K562 (cell line): ENCODE data around the gene MAD1L1. TPM values are rescaled to one million over a fixed set of nuclear protein-coding genes. Genes with fewer than 3 reads are reported as not detected.

Experiments used
- ATAC-seq: fragments of 200-7000 bp; cut with Tn5 transposase; 3 replicates; pipeline ENCODE4 v1.9.1; 2020; ENCODE audit warnings: moderate library complexity
- BruUV-seq: library from RNA; stranded (reverse); fragments of 400-500 nt; replicated peaks from 2 replicates; lab custom pipeline; 2021; lab: Mats Ljungman, UMichigan
- CTCF ChIA-PET: fragments of 300-600 bp; formaldehyde crosslinking; extraction: SDS; loops from one replicate; lab custom pipeline; 2021; ENCODE audit warnings: low intra/inter-chr PET ratio; lab: Yijun Ruan, JAX
- POLR2A ChIA-PET: fragments of 300-600, 350-650 bp; sonication (Branson Sonifier 250); formaldehyde crosslinking; extraction: SDS; loops from one replicate; lab custom pipeline; 2021; ENCODE audit warnings: antibody characterized with exemption, inconsistent platforms; lab: Yijun Ruan, JAX
- DNase-seq, 4 experiments: peaks; one replicate each; pipeline versions ENCODE4 v3.0.0 to v3.0.0-alpha.2; 2011 to 2018; ENCODE audit warnings: low spot score in 3 of 4, mixed read lengths in 3 of 4; ENCODE audit errors: extremely low read depth in 1 of 4
- FAIRE-seq: peaks from 2 replicates; lab custom pipeline; 2011; peaks lifted over from hg19 to GRCh38; lab: Jason Lieb, UNC
- H2AFZ ChIP-seq: 2 replicates; pipeline ENCODE4 v1.6.0; 2011; ENCODE audit warnings: low read depth, low read length, control low read depth, inconsistent platforms
- H3K27ac ChIP-seq: fragments of 200-600 bp; 3 replicates; pipeline ENCODE4 v1.8.0; 2011; ENCODE audit warnings: low read depth, mild to moderate bottlenecking, control low read depth, inconsistent platforms, low read length, moderate library complexity, mixed read lengths; ENCODE audit errors: extremely low read depth
- H3K27me3 ChIP-seq, 2 experiments: fragments of 300-600 bp in 1 of 2; 2 replicates in 1 of 2; 3 replicates in 1 of 2; pipeline versions ENCODE4 v1.6.0 to v1.8.0; 2011; ENCODE audit warnings: inconsistent platforms in 2 of 2, low read length in 2 of 2, mild to moderate bottlenecking in 1 of 2, mixed read lengths in 1 of 2, moderate library complexity in 1 of 2; ENCODE audit not compliant: control insufficient read depth in 2 of 2, insufficient read depth in 2 of 2
- H3K36me3 ChIP-seq: fragments of 300-600 bp; 3 replicates; pipeline ENCODE4 v1.8.0; 2011; ENCODE audit warnings: mild to moderate bottlenecking, low read length, inconsistent platforms; ENCODE audit not compliant: control insufficient read depth, insufficient read depth
- H3K4me1 ChIP-seq, 2 experiments: fragments of 200-600 bp in 1 of 2; replicated peaks in 1 of 2; 2 replicates in 1 of 2; 3 replicates in 1 of 2; pipeline versions ENCODE4 v1.5.1 to v1.8.0; 2011; ENCODE audit warnings: inconsistent platforms in 2 of 2, low read length in 2 of 2, mild to moderate bottlenecking in 1 of 2, mixed read lengths in 1 of 2, moderate library complexity in 1 of 2; ENCODE audit not compliant: control insufficient read depth in 2 of 2, insufficient read depth in 2 of 2
- H3K4me2 ChIP-seq: 2 replicates; pipeline ENCODE4 v1.6.1; 2011; ENCODE audit warnings: low read length, control low read depth, inconsistent platforms, mixed read lengths; ENCODE audit not compliant: insufficient read depth
- H3K4me3 ChIP-seq: fragments of 200-600 bp; sonication (generic), shearing (Covaris generic); 2 replicates; pipeline ENCODE4 v1.5.1; 2016; ENCODE audit warnings: control low read depth, inconsistent platforms
- H3K79me2 ChIP-seq: fragments of 200-600 bp; 3 replicates; pipeline ENCODE4 v1.8.0; 2011; ENCODE audit warnings: low read length, inconsistent platforms; ENCODE audit not compliant: control insufficient read depth, insufficient read depth
- H3K9ac ChIP-seq, 2 experiments: 2 replicates each; pipeline versions ENCODE4 v1.6.0 to v1.6.1; 2011; ENCODE audit warnings: low read depth in 2 of 2, low read length in 2 of 2, control low read depth in 1 of 2, inconsistent platforms in 1 of 2, mild to moderate bottlenecking in 1 of 2, mixed read lengths in 1 of 2; ENCODE audit not compliant: insufficient read depth in 1 of 2
- H3K9me1 ChIP-seq: one replicate; pipeline ENCODE4 v1.6.0; 2011; ENCODE audit warnings: inconsistent platforms, mild to moderate bottlenecking, low read length, moderate library complexity; ENCODE audit not compliant: control insufficient read depth, insufficient read depth
- H3K9me3 ChIP-seq: replicated peaks from 2 replicates; pipeline ENCODE4 v1.5.1; 2011; ENCODE audit warnings: low read depth, low read length, inconsistent platforms; ENCODE audit not compliant: control insufficient read depth, insufficient read depth
- H4K20me1 ChIP-seq: replicated peaks from 2 replicates; pipeline ENCODE4 v1.6.1; 2011; ENCODE audit warnings: low read length, inconsistent platforms, mixed read lengths; ENCODE audit not compliant: control insufficient read depth, insufficient read depth
- ARID1B ChIP-seq: fragments of 450-650 bp; IDR thresholded peaks from 2 replicates; pipeline ENCODE4 v1.6.1; 2016; ENCODE audit warnings: antibody characterized with exemption, mild to moderate bottlenecking, inconsistent platforms
- BRCA1 ChIP-seq, 2 experiments: fragments of 450-650 bp in 1 of 2; sonication (generic) in 1 of 2; formaldehyde crosslinking in 1 of 2; IDR thresholded peaks; 2 replicates each; pipeline versions ENCODE4 v1.5.0 to v1.6.1; 2017 to 2020; ENCODE audit warnings: mild to moderate bottlenecking in 1 of 2, missing genetic modification reagents in 1 of 2
- NCOR1 ChIP-seq: fragments of 450-650 bp; IDR thresholded peaks from 2 replicates; pipeline ENCODE4 v1.6.1; 2016; ENCODE audit warnings: mild to moderate bottlenecking, moderate library complexity
- PKNOX1 ChIP-seq: fragments of 450-650 bp; IDR thresholded peaks from 2 replicates; pipeline ENCODE4 v1.6.1; 2016
- TEAD4 ChIP-seq, 2 experiments: sonication (generic) in 1 of 2; formaldehyde crosslinking in 1 of 2; IDR thresholded peaks; 2 replicates each; pipeline versions ENCODE4 v1.6.1 to v1.8.0; 2012 to 2022; ENCODE audit warnings: borderline replicate concordance in 1 of 2, inconsistent platforms in 1 of 2, low read length in 1 of 2, mild to moderate bottlenecking in 1 of 2, missing genetic modification reagents in 1 of 2
- ZNF766 ChIP-seq: fragments of 200-800 bp; sonication (Bioruptor generic); conservative IDR thresholded peaks from 2 replicates; pipeline ENCODE4 v1.6.1; 2016; ENCODE audit warnings: missing genetic modification characterization, missing compliant biosample characterization
- WGBS: fragments of 100-300 bp; shearing (Covaris generic); methylation state at CpG from one replicate; pipeline ENCODE4 v1.1.6; 2016; ENCODE audit warnings: low coverage, mixed read lengths; ENCODE audit not compliant: insufficient coverage; ENCODE audit errors: missing lambda C conversion rate; 5-methylcytosine and 5-hydroxymethylcytosine counted together
- in situ Hi-C: fragments of 300-500 bp; cut with MboI; formaldehyde crosslinking; loops from 4 replicates; pipeline ENCODE4 v1.15.0; 2018; ENCODE audit warnings: inconsistent platforms, mixed read lengths
- intact Hi-C: fragments of 100-400 bp; cut with micrococcal nuclease; formaldehyde crosslinking; loops from 2 replicates; pipeline ENCODE4 v1.14.2; 2022
- polyA plus RNA-seq, 8 experiments: library from polyadenylated mRNA; depleted of rRNA in 4 of 8; stranded (reverse) in 5 of 8; unstranded in 3 of 8; fragments of >200 nt; fragmentation: Nextera tagmentation in 2 of 8; fragmentation: Illumina TruSeq in 1 of 8; extraction: Ambion mirVana in 2 of 8; extraction: Trizol in 1 of 8; gene quantifications; 2 replicates each; pipeline versions ENCODE4 v1.2.1 to v1.2.3, GENCODE V29; 2011 to 2014; ENCODE audit warnings: inconsistent platforms in 1 of 8, missing spikeins in 1 of 8
- total RNA-seq, 7 experiments: library from RNA; depleted of rRNA in 6 of 7; stranded (reverse); fragments of >200 nt in 6 of 7; fragmentation: Illumina TruSeq in 2 of 7; extraction: Trizol in 2 of 7; gene quantifications; 2 replicates each; pipeline versions ENCODE4 v1.2.1 to v1.2.3, GENCODE V29; 2011 to 2021; ENCODE audit warnings: low replicate concordance in 1 of 7
- TF ChIP-seq, protein P1 (sequence below): fragments of 450-650 bp; IDR thresholded peaks from 2 replicates; pipeline ENCODE4 v1.6.1; 2016; ENCODE audit warnings: low read depth, mild to moderate bottlenecking, moderate library complexity
- TF ChIP-seq, protein P2 (sequence below), 2 experiments: IDR thresholded peaks in 1 of 2; conservative IDR thresholded peaks in 1 of 2; 2 replicates each; pipeline ENCODE4 v1.6.1; 2016; ENCODE audit warnings: low read depth in 2 of 2, mild to moderate bottlenecking in 1 of 2, missing compliant biosample characterization in 1 of 2, missing genetic modification characterization in 1 of 2, moderate library complexity in 1 of 2
- TF ChIP-seq, protein P3 (sequence below): fragments of 450-650 bp; IDR thresholded peaks from 2 replicates; pipeline ENCODE4 v1.6.1; 2018; ENCODE audit not compliant: partially characterized antibody

Gene MAD1L1
- total and polyA plus RNA-seq, 9 of the 15 experiments (the other 6 are each of a cell fraction or from before 2014, with no cell fraction given) = 1.7 to 89.7 (median 18.0) TPM

- FAIRE-seq = peak; percentile 85
- H2AFZ ChIP-seq = no peak overlapping the region
- TF ChIP-seq BRCA1 (IDR thresholded peaks at IDR 0.05) (no peak), BRCA1 (CRISPR knock-in tag; IDR thresholded peaks at IDR 0.05) (no peak), ZNF766 (CRISPR knock-in tag) (peak; percentile 60; the same call in 1 of the 2 replicates), NCOR1 (peak; percentile 19; the same call in 1 of the 2 replicates), TEAD4 (IDR thresholded peaks at IDR 0.05; ENCODE audit: low read length) (peak; percentile 37; the same call in 1 of the 2 replicates), TEAD4 (CRISPR knock-in tag; IDR thresholded peaks at IDR 0.05; ENCODE audit: borderline replicate concordance) (no peak), ARID1B (peak; percentile 38; the same call in 1 of the 2 replicates), PKNOX1 (peak; percentile 86)
- TF ChIP-seq, protein P1, sequence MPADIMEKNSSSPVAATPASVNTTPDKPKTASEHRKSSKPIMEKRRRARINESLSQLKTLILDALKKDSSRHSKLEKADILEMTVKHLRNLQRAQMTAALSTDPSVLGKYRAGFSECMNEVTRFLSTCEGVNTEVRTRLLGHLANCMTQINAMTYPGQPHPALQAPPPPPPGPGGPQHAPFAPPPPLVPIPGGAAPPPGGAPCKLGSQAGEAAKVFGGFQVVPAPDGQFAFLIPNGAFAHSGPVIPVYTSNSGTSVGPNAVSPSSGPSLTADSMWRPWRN = peak; percentile 58; the same call in 1 of the 2 replicates
- TF ChIP-seq, protein P2, sequence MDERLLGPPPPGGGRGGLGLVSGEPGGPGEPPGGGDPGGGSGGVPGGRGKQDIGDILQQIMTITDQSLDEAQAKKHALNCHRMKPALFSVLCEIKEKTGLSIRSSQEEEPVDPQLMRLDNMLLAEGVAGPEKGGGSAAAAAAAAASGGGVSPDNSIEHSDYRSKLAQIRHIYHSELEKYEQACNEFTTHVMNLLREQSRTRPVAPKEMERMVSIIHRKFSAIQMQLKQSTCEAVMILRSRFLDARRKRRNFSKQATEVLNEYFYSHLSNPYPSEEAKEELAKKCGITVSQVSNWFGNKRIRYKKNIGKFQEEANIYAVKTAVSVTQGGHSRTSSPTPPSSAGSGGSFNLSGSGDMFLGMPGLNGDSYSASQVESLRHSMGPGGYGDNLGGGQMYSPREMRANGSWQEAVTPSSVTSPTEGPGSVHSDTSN (CRISPR knock-in tag; IDR thresholded peaks at IDR 0.05; ENCODE audit: low read depth) = no peak
- TF ChIP-seq, protein P2 (tag; conservative IDR thresholded peaks at IDR 0.05; ENCODE audit: low read depth) = peak; percentile 62
- TF ChIP-seq, protein P3, sequence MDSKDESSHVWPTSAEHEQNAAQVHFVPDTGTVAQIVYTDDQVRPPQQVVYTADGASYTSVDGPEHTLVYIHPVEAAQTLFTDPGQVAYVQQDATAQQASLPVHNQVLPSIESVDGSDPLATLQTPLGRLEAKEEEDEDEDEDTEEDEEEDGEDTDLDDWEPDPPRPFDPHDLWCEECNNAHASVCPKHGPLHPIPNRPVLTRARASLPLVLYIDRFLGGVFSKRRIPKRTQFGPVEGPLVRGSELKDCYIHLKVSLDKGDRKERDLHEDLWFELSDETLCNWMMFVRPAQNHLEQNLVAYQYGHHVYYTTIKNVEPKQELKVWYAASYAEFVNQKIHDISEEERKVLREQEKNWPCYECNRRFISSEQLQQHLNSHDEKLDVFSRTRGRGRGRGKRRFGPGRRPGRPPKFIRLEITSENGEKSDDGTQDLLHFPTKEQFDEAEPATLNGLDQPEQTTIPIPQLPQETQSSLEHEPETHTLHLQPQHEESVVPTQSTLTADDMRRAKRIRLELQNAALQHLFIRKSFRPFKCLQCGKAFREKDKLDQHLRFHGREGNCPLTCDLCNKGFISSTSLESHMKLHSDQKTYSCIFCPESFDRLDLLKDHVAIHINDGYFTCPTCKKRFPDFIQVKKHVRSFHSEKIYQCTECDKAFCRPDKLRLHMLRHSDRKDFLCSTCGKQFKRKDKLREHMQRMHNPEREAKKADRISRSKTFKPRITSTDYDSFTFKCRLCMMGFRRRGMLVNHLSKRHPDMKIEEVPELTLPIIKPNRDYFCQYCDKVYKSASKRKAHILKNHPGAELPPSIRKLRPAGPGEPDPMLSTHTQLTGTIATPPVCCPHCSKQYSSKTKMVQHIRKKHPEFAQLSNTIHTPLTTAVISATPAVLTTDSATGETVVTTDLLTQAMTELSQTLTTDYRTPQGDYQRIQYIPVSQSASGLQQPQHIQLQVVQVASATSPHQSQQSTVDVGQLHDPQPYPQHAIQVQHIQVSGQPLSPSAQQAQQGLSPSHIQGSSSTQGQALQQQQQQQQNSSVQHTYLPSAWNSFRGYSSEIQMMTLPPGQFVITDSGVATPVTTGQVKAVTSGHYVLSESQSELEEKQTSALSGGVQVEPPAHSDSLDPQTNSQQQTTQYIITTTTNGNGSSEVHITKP = peak; percentile 35
Observed at GRCh38 chr7:1925973-1926907, 306.5 kb downstream of the MAD1L1 start.

More at GRCh38 chr7:1925973-1926907, 306.5 kb downstream of the MAD1L1 start:
- peak; percentile 59 for ATAC-seq
- no peaks in the 10 kb centered on the region for H3K79me2 ChIP-seq
- H4K20me1 ChIP-seq = 0 out of 2 replicates have a peak, but pooled peaks cover 6% of the 10 kb centered on the region
- POLR2A ChIA-PET = interaction anchor here (0.6 to 1.4 kb wide), 2 partner anchors 25 to 155 kb away, joined by 3 to 5 read pairs; no protein-coding TSS in a partner anchor
- H3K9me1 ChIP-seq = no peaks in the 10 kb centered on the region
- no peak overlapping the region for H3K4me3 ChIP-seq
- no TSS peak for BruUV-seq
- H3K4me1 ChIP-seq = peaks cover 15 to 18% of the 10 kb centered on the region in 2 experiments; a peak in 3 of 5 replicates
- CTCF ChIA-PET = no interaction called here
- no peak overlapping the region for H3K9ac ChIP-seq
- H3K9me3 ChIP-seq = no peaks in the 10 kb centered on the region
- no peak overlapping the region for H3K27ac ChIP-seq
- H3K36me3 ChIP-seq = 0 out of 3 replicates have a peak, but pooled peaks cover 6% of the 10 kb centered on the region
- 10% methylated on average over 14 of the region's 14 CpGs for WGBS
- intact Hi-C loops (loop anchor here (2.0 kb wide), 1 partner anchor 73 kb away; no protein-coding TSS in a partner anchor), in situ Hi-C loops (no loop called here)
- H3K4me2 ChIP-seq = no peak overlapping the region
- no peaks in the 10 kb centered on the region for H3K27me3 ChIP-seq
- DNase-seq = peak in 2 of 4 experiments; percentile 33 to 39
